22Rv1 (cell line): ENCODE results near the gene MYO10.

Experiments
- CTCF ChIP-seq: fragments of 450-650 bp; IDR thresholded peaks from 2 replicates; pipeline ENCODE4 v1.5.1; 2017; ENCODE audit warnings: mild to moderate bottlenecking
- ZFX ChIP-seq: fragments of 450-650 bp; IDR thresholded peaks from 2 replicates; pipeline ENCODE4 v1.6.1; 2017; ENCODE audit warnings: antibody characterized with exemption, borderline replicate concordance

GRCh38 chr5:16946725-16947124, 10.6 kb upstream of the MYO10 start:
- TF ChIP-seq CTCF (no peak), ZFX (no peak)
